ENCODE data around the gene CWF19L2. TPM values are rescaled to one million over a fixed set of nuclear protein-coding genes. Genes with fewer than 3 reads are reported as not detected.

The CWF19L2 gene
- total RNA-seq, 1 experiment from 2014 or later, result 7.0 TPM

- H3K9me3 ChIP-seq (ENCODE audit: control insufficient read depth in 1 of 2, insufficient read depth in 1 of 2, low read depth in 1 of 2, low read length in 2 of 2), result no peaks in the 10 kb centered on the region
- no peak for ATAC-seq
- intact Hi-C loops (cut with micrococcal nuclease), result no loop called here
- TF ChIP-seq ELF1 (IDR thresholded peaks at IDR 0.05; ENCODE audit: borderline replicate concordance, low read depth), result no peak
- no peak for TF ChIP-seq FOSL1 (IDR thresholded peaks at IDR 0.05; ENCODE audit: low read depth)
- no peak for TF ChIP-seq EZH2phosphoT487 (IDR thresholded peaks at IDR 0.05; ENCODE audit: borderline replicate concordance)
- TF ChIP-seq REST (IDR thresholded peaks at IDR 0.05; ENCODE audit: low read depth), result no peak
- TF ChIP-seq EZH2 (IDR thresholded peaks at IDR 0.05), result no peak
- TF ChIP-seq ATF3 (IDR thresholded peaks at IDR 0.05), result no peak
- TF ChIP-seq POLR2A (IDR thresholded peaks at IDR 0.05; ENCODE audit: borderline replicate concordance, extremely low read depth, insufficient read depth, insufficient read length), result no peak
- no peak overlapping the region for H3K4me2 ChIP-seq (ENCODE audit: low read length)
- peaks cover 0 to 7% of the 10 kb centered on the region in 2 experiments; a peak in 2 of 4 replicates for H3K4me1 ChIP-seq (ENCODE audit: control insufficient read depth in 1 of 2, insufficient read depth in 2 of 2, low read length in 2 of 2)
- no peak overlapping the region for H3K9ac ChIP-seq (ENCODE audit: low read length)
- H3K27me3 ChIP-seq (ENCODE audit: insufficient read depth, low read length), result no peaks in the 10 kb centered on the region
- POLR2A ChIA-PET, result no interaction called here
- no peaks in the 10 kb centered on the region for H3K79me2 ChIP-seq (ENCODE audit: insufficient read depth, low read length)
- CTCF ChIA-PET, result no interaction called here
- no peak overlapping the region for H2AFZ ChIP-seq (ENCODE audit: low read depth, low read length, poor library complexity, severe bottlenecking)
- RAD21 ChIA-PET (ENCODE audit: low non-redundant PET in 1 of 2, low total read pairs in 2 of 2, uncharacterized antibody in 2 of 2, unreplicated experiment in 2 of 2), result no interaction called here
- no peak overlapping the region for H3K4me3 ChIP-seq (replicated peaks in 1 of 2; ENCODE audit: low read depth in 1 of 2, low read length in 2 of 2)
- H3K9me2 ChIP-seq (ENCODE audit: insufficient read depth), result no peaks in the 10 kb centered on the region
- no peaks in the 10 kb centered on the region for H4K20me1 ChIP-seq (ENCODE audit: insufficient read depth)
- H3K27ac ChIP-seq (ENCODE audit: low read depth, low read length), result no peak overlapping the region
- DNase-seq (ENCODE audit: low read depth, low spot score), result no peak
- no peaks in the 10 kb centered on the region for H3K36me3 ChIP-seq (ENCODE audit: control insufficient read depth in 1 of 2, insufficient read depth in 2 of 2, low read length in 2 of 2)
- BruUV-seq (replicated peaks), result no TSS peak
Measured at GRCh38 chr11:107494055-107494454, 36.4 kb upstream of the CWF19L2 start.

Data from HCT116 (cell line).